ENCODE results near the gene CNTN3. TPM values are rescaled to one million over a fixed set of nuclear protein-coding genes. Genes with fewer than 3 reads are reported as not detected.

CNTN3 gene
- 10 to 100 TPM in 1 of 3 donors, 1 to 10 TPM in 2; 3.6 to 12.2 (median 3.7) TPM for total RNA-seq

- no peaks in the 10 kb centered on the region for H3K9me3 ChIP-seq
- no peak within 1 kb of the TSS for H3K27ac ChIP-seq
- peak within 1 kb of the TSS; percentile 37 to 73 (median 47) for H3K4me3 ChIP-seq
- no peak for DNase-seq (ENCODE audit: low spot score in 2 of 2)
- no peaks in the 10 kb centered on the region for H3K27me3 ChIP-seq
- intact Hi-C loops (cut with DNase I; ENCODE audit: low total_unique reads) = no loop called here
- TF ChIP-seq POLR2A (IDR thresholded peaks at IDR 0.05) (no peak), POLR2AphosphoS5 (IDR thresholded peaks at IDR 0.05) (no peak), CTCF (IDR thresholded peaks at IDR 0.05) (no peak)
- no peaks in the 10 kb centered on the region for H3K36me3 ChIP-seq
- H3K4me1 ChIP-seq = no peaks in the 10 kb centered on the region
Observed at GRCh38 chr3:74614107-74614967, at the start of gene CNTN3. CNTN3 (minus strand) TSS chr3:74614659; CDS start chr3:74521112, 93,547 bp downstream.

DNA sequence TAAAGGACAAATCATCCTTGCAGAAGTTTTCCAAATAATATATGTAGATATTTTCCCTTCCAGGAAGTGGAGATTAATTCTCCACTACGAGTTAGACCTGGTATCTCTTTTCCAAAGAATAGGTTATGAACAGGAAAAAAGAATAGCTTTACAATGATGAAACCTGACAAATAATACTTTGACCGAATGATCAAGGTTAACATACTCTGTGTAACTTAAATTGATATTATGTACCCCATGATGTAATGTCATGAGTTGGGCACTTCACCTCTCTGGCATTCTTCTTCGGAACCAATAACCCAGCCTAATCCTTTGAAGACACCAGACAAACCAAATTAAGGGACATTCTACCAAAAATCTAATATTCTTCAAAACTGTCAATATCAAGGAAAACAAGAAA is 48.7 kb upstream of the CNTN3 start:
- TF ChIP-seq POLR2A (IDR thresholded peaks at IDR 0.05) = no peak
- TF ChIP-seq CTCF (IDR thresholded peaks at IDR 0.05) = no peak
- no peak for TF ChIP-seq POLR2AphosphoS5 (IDR thresholded peaks at IDR 0.05)
- Histone ChIP-seq H3K4me3 (no peak overlapping the region), H3K4me1 (no peaks in the 10 kb centered on the region), H3K36me3 (no peaks in the 10 kb centered on the region), H3K27me3 (no peaks in the 10 kb centered on the region), H3K9me3 (peaks cover 5 to 13% of the 10 kb centered on the region in 2 donors), H3K27ac (no peak overlapping the region)
- no peak for DNase-seq (ENCODE audit: low spot score in 2 of 2)
- intact Hi-C loops (cut with DNase I; ENCODE audit: low total_unique reads) = loop anchor here (2.0 kb wide), 1 partner anchor 36 kb away; no protein-coding TSS in a partner anchor

- Histone ChIP-seq H3K4me3 (no peak overlapping the region), H3K27ac (no peak overlapping the region), H3K36me3 (no peaks in the 10 kb centered on the region), H3K9me3 (no peaks in the 10 kb centered on the region), H3K4me1 (no peaks in the 10 kb centered on the region), H3K27me3 (no peaks in the 10 kb centered on the region)
- no peak for TF ChIP-seq CTCF (IDR thresholded peaks at IDR 0.05)
- DNase-seq (ENCODE audit: low spot score in 2 of 2) = no peak
- intact Hi-C loops (cut with DNase I; ENCODE audit: low total_unique reads) = loop anchor here (2.0 kb wide), 1 partner anchor 37 kb away; no protein-coding TSS in a partner anchor
Observed at GRCh38 chr3:74661672-74662071, 47.2 kb upstream of the CNTN3 start.

GRCh38 chr3:74651885-74652284 is 37.4 kb upstream of the CNTN3 start:
- no peak for TF ChIP-seq CTCF (IDR thresholded peaks at IDR 0.05)
- no peak for TF ChIP-seq POLR2AphosphoS5 (IDR thresholded peaks at IDR 0.05)
- TF ChIP-seq POLR2A (IDR thresholded peaks at IDR 0.05) = no peak
- no peak for DNase-seq (ENCODE audit: low spot score in 2 of 2)
- Histone ChIP-seq H3K27ac (no peak overlapping the region), H3K9me3 (no peaks in the 10 kb centered on the region), H3K36me3 (no peaks in the 10 kb centered on the region), H3K4me3 (no peak overlapping the region), H3K27me3 (no peaks in the 10 kb centered on the region), H3K4me1 (no peaks in the 10 kb centered on the region)
- intact Hi-C loops (cut with DNase I; ENCODE audit: low total_unique reads) = no loop called here

- no peak overlapping the region for H3K4me3 ChIP-seq
- H3K4me1 ChIP-seq = no peaks in the 10 kb centered on the region
- H3K9me3 ChIP-seq = no peaks in the 10 kb centered on the region
- DNase-seq (ENCODE audit: low spot score in 2 of 2) = no peak
- no peak for TF ChIP-seq CTCF (IDR thresholded peaks at IDR 0.05)
- no peak for TF ChIP-seq POLR2AphosphoS5 (IDR thresholded peaks at IDR 0.05)
- TF ChIP-seq POLR2A (IDR thresholded peaks at IDR 0.05) = no peak
- H3K27ac ChIP-seq = no peak overlapping the region
- no peaks in the 10 kb centered on the region for H3K27me3 ChIP-seq
- intact Hi-C loops (cut with DNase I; ENCODE audit: low total_unique reads) = no loop called here
- H3K36me3 ChIP-seq = no peaks in the 10 kb centered on the region
Observed at GRCh38 chr3:74651292-74651691, 36.8 kb upstream of the CNTN3 start.
